GF-D8 (cell line): ENCODE results near the gene GALNT5.
"Not testable (repeated sequence)": the region's sequence is repeated elsewhere in the genome, so short reads cannot be mapped to it uniquely, and the experiment has no call there.

Source experiments
- DNase-seq: peaks from one replicate; lab custom pipeline; 2025; lab: John Stamatoyannopoulos, UW

The GALNT5 gene

DNA sequence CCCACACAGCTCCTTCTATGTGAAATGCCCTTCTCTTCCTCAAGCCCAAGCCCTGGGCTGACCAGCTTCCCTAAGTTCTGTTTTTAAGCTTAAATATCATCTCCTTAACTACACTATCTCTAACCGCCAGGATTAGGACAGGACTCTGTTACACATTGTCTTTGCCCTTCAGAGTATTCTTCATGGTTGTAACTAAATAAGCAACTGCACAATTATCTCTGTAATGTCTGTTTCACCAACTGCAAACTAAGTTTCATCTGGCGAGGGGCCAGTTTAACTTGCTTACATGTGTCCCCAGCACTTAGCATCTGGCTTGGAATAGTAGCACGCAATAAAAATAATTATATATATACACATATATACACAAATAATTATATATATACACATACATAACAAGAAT, 69.2 kb downstream of the GALNT5 start:
- no peak for DNase-seq

DNA sequence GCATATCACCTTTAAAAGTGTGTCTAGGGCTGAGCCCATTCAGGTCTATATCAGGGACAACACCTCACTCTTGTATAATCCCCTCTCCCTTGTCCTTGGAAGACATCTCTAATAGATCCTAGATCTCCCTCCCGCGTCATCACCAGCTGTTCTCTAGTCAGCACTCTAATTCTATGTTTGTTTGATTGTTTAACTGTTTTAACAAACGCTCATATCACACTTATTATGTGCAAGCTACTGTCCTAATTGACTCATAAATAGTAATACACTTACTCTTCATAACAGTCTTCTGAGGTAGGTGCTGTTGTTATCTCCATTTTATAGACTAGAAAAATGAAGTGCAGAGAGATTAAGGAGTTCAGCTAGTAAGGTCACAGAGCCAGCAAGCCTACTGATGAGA, 69.7 kb downstream of the GALNT5 start:
- no peak for DNase-seq

DNA sequence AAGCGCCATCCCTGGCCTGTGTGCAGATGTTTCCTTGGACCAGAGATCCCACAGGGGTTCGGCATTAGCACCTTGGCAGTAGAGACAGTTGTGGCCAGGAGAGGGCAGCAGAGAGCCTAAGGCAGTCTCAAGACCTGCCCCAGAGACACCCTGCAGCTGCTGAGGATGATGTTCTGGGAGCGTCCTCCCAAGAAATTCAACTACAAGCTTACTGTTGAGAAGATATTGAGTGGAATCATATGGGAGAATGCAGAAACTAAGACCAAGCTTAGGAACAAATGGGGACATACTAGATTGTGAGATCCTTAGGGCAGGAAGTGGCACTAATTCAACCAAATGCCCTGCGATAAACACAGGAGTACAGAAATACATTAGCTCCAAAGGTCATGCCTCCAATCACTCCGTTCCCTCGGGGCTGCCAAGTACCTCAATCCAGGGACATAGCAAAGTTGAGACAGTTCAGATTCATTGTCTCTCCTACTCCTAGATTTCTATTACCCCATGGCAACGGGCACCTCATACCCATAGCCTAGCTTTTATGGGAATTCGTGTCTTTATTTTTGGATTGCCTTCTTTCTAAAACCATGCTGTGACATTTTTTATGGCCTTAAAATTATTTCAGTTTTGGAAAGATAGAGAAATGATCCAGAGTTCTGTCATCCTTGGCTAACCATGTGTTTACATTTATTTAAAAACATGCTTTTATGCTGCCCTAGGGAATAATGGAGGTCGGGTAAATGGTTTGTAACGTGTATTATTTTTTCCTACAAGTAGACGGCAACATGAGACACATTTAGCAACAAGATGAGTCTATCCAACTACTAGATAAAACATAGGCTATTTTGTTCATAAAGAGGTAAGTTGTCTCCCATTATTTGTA, 70.4 kb downstream of the GALNT5 start:
- DNase-seq: no peak

DNA sequence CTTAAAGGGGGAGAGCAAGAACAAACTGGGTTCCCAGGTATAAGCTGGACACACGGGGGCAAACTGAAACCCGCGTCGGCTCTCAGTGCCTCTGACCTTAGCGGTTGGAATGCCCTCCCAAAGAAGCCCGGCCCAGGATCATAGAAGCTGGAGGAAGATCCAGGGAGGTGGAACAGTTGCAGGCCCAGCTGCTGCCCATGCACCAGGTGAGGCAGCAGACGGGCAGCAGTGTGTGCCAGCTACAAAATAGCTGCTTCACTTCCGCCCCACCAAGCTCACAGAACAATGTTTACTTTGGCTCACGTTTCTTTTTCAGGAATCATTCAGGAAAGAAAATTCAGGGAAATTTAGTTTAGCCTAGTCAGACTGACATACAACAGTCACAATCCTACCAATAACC, 72.0 kb downstream of the GALNT5 start:
- DNase-seq: no peak

DNA sequence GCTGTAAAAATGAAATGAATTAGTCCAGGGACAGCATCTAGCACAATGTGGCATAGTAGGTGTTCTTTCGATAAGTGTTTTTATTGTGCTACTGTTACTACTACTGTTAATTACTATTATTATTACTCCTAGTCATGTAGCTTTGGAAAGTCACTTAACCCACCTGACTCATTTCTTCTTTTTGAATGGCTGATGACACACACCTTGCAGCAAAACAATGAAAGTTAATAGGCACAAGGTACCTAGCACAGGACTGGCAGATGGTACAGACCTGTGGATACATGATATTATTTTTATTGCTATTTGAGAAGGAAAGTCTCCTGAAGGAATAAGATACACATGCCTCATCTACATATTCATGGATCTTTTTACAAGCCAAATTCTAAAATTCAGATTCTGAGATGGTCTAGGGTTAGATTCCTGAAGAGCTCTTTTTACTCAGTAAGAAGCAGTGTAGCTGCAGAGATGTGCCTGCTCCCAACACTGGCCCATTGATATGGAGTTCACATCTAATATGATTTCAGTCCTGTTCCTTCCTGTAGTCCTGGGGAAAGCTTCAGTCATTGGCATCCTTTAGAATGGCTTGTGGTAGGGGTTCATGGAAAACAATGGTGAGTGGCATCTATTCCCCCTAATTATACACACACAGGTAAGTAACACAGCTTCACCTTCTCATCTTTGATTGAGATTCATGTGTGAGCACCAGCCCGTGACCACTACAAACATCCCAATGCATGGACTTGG, 76.0 kb downstream of the GALNT5 start:
- DNase-seq: no peak

DNA sequence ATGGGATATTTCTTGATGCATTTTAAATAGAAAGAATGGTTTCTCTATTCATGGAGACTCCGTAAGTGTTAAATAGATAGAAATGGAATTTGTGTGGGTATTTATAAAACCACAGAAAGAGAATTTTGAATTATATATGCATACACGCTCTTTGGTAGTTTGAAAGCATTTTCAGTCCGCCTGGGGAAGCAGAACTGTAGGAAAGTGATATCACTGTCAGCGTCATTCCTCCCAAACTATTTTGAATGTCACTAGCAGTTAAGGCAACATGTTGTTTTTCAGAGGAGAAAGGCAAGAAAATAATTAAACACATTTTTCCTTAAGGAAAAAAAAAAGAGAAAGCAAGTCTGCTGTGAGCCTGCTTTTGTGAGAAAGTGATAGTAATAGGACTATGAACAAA, 76.8 kb downstream of the GALNT5 start:
- DNase-seq: no peak

DNA sequence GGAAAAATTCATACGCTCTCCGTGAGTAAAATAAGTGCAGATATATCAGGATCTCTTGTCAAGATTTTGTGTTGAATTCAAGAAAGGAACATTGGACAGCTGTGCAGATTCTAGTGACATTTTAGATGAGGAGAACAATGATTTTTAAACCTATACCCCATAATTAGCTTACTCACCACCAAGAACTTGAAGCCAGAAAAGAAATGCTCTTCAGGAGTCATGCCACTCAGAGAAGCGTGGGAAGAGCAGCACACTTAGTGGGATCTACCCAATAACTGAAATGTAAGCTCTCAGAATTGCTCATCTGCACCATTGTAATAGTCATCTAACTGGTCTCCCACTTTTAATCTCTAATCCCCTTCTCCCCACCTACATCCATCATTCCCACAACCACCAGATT, 77.3 kb downstream of the GALNT5 start:
- DNase-seq: no peak

DNA sequence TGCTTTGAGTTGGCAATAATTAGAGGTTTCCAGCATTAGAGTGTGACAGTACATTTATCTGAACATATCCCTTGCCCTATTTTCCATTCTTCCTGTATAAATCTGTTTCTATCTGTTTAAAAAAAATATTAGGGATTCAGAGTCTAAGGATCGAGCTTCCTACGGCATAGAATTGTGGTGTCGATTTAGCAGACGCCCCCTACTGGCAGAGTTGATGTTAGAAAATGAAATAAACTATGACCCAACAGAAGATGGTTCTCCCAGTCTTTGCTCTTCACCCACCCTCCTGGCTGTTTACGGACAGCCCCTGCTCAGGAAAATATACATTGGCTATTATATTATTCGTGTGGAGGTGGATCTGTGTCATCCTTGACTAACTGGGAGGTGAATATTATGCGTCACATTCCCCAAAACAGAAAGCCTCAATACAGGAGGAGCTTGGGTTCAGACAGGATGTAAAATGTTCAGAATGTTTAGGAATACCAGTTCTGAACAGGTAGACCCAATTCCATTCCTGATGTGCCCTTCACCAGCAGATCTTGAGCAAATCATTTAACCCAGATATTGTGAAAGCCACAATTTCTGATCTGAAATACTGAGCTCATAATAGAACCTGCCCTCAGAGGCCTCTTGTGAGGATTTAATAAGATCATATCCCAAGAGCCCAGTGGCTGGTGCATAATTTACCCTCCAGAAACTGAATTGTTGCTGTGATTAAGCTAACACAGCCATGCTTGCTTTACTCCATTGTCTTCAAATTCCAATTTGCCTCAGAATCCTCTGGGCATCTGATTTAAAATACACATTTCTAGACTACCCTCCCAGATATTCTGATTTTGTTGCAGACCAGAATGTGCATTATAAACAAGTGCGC, 78.9 kb downstream of the GALNT5 start:
- DNase-seq: no peak

DNA sequence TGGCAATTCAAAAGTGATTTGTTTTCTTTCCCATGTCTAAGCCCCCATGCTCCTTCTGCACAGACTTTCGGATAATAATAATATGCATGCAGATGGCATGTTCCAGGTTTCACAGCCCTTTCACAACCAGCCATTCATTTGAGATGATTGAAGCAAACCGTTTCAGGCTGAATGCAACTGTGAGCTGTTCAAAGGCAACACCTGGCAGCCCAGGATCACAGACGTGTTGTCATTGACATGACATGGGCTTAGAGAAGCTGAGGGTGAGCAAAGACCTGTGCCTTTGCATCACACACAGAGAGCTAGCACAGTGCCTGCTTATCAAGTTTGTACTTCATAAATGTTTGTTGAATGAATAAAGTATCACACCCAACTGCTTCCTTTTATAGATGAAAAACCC, 80.5 kb downstream of the GALNT5 start:
- no peak for DNase-seq

DNA sequence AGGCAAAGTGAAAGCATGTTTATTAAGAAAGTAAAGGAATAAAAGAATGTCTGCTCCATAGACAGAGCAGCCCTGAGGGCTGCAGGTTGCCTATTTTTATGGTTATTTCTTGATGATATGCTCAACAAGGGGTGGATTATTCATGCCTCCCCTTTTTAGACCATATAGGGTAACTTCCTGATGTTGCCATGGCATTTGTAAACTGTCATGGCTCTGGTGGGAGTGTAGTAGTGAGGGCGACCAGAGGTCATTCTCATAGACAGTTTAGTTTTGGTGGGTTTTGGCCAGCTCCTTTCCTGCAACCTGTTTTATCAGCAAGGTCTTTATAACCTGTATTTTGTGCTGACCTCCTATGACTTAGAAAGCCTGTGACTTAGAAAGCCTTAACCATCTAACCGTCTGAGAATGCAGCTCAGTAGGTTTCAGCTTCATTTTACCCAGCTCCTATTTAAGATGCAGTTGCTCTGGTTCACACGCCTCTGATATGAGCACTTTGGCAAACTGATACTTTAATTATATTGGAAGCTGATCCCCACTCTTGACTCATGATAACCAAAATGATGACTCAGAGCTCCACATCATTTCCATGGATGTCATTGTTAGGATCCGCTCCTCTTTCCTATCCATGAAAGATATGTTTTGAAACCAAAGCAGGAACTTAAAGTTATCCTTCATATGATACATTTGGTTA, 82.6 kb downstream of the GALNT5 start:
- DNase-seq: no peak

DNA sequence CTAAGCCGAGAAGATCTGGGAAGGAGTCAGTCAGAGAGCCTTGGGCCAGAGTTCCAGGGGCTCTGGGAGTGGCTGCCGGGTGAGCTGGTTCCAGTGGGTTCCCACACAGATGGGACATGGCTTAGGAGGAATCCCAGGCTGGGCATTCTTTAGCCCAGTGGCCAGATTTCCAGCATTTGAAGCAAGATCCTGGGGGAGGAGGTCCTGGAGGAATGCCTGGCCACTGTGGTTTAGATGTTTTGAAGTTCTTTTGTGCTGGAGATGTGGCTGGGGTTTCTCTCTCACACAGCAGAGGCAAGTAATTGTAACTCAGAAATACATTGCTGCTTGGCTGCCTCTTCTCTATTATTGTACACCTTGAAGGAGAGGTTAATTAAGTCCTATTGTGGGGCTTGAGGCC, 83.9 kb downstream of the GALNT5 start:
- DNase-seq: not testable (repeated sequence)

DNA sequence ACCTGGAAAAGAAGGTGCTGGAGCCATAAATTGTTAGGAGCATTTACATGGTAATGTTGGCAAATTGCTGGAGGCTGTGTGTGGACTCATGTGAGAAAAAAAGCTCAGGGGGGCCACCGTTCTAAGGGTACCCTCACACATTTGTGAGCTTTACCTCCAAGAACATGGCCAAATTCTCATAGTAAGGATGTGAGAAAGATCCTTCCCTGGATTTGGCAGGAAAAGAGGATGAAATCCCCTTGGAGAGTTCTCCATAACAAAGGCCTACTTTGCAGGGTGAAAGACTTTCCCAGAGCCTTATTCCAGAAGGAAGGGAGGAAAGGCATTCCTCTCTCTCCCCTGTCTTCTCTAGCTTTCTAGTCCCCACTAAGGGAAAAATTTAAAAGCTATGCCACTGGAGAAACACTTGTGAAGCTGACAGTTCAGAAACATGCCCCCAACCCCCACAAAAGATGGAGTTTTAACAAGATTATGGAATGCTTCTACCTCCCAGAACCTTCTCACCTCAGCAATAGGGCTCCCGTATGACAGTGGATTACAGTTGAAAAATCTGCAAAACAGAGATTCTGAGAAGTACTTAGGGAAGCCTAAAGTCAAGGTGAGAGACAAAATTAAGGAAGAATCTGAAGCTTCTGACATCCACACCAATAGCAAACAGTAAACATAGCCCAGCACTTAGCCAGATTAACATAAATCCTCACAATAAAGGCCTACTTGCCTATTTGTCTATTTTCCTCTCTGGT, 88.3 kb downstream of the GALNT5 start:
- DNase-seq: no peak

DNA sequence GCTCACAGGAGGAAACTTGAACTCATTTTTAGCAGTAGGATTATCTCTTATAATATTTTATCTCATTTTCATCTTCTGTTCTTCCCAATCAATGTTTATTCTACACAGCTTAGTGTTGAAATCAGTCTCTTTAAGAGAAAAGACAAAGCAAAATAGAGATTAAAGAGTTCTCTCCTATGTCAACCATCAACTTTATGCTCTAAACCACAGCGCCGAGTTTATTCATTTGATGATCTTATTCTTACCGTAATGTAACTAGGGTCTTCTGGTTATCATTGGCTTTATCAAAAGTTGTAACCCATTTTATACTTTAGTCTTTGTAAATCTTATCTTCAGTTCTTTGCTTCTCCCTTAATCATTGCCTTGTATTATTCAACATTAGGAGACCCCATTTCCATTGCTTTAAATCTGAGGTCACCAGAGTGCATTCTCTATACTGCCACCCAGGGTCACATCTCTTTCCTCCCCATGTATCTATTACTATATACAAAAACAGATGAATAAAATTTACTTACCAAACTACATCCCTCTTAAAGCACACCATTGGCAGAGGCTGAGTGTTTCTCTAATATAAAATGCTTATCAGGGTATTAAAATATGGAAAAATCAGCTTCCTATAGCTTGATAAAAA, 90.9 kb downstream of the GALNT5 start:
- no peak for DNase-seq

DNA sequence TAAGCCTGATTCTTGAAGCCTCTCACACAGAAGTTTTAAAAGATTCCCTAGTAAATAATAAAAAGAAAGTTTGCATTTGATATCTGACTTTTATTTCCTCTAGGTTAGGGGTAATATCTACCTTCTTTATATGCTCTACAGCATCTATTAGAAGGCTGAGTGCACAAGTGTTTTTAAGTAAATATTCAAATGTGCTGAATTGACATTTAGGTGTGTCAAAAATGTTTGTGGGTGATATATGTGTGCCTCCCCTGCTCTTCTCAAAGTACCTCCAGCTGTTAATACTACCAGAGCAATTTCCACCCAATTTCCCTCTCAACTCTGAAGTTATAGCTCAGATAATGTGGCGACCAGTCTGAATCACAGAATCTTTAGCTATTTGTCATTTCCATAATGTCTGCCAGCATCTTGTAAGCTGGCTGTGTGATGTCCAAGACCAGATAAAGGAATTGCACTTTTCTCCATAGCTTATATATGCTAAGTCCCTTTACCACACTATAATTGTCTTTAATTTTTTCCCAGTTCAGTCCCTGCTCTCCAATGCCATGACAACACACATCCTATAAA, 92.5 kb downstream of the GALNT5 start:
- no peak for DNase-seq

DNA sequence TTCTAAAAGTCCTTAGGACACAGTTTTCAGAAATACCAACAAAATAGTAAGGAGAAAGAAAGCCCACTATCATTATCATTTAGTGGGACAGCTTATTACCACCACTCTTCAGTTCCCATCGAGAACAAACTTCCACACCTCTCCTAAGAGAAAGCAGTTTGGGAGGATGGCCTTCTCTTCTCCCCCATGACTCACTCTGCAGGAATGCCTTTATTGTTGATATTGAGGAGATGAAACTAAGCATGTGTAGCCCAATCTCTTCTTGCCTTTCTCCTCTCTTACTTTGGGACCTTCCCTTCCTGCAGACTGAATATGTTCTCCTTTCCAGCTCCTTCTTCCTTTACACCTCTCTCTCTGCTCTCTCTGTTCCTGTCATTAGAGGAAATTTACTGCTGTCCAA, 98.1 kb downstream of the GALNT5 start:
- no peak for DNase-seq

DNA sequence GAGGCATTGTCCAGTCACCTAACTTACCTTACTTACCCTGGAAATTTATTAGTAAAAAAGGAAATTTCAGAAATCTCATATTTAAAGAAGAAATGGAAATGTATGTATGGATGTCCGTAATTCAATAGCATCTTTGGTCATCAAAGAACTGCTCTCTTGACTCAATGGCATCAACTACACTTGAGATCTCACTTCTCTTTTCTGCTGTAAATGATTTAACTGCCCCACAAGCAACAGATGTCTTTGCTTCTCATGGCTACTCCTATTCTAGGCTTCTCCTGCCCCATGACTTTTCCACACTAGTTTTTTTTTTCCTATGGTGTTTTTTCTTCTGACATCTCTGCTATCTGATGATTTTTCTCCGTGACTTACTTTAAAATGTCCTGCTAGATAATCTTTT, 102.1 kb downstream of the GALNT5 start:
- DNase-seq: no peak

DNA sequence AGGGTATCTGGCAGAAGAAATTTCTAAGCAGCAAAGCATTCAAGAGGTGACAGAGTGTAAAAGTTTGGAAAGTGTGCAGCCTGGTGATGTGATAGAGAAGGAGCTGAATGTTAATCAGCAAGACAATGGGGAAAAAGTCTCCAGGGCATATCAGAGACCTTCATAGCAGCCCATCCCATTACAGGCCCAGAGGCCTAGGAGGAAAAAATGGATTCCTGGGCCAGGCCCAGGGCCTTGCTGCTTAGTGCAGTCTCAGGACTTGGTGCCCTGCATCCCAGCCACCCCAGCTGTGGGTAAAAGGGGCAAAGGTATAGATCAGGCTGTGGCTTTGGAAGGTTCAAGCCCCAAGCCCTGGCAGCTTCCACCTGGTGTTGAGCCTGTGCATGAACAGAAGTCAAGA, 104.0 kb downstream of the GALNT5 start:
- DNase-seq: no peak

DNA sequence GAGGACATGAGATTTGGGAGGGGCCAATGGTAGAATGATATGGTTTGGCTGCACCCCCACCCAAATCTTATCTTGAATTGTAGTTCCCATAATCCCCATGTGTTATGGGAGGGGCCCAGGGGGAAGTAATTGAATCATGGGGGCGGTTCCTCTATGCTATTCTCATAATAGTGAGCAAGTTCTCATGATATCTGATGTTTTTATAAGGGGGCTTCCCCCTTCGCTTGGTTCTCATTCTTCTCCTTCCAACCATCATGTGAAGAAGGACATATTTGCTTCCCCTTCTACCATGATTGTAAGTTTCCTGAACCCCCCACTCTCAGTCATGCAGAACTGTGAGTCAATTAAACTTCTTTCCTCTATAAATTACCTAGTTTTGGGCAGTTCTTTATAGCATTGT, 105.1 kb downstream of the GALNT5 start:
- DNase-seq: no peak

DNA sequence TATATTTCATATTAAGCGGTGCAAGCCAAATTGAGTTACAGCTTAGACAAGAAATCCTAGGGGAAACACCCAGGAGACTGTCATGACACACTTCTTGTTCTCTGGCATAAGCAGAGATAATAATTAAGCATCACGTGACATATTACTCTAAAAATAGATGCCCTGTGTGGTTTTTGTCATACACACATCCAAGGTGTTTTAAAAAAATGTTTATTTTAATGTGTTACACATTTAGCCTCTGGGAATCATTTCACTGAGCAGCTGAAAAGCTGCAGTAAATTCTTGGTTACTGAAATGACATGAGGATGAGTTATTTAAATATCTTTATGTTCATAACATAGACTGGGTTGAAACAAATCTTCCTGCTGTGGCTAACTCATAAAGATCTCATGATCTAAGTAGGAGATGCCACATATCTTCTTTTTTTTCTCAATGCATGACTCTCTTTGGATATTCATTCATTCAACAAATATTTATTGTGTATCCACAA, 106.2 kb downstream of the GALNT5 start:
- DNase-seq: no peak
